Forelimb muscle (tissue), 1 donor: ENCODE data around the gene PAFAH1B1. TPM values are rescaled to one million over a fixed set of nuclear protein-coding genes. Genes with fewer than 3 reads are reported as not detected.
"Not testable (repeated sequence)": the region's sequence is repeated elsewhere in the genome, so short reads cannot be mapped to it uniquely, and the experiment has no call there.

Source experiments
- DNase-seq: peaks from one replicate; pipeline ENCODE4 v3.0.0-alpha.2; 2013; ENCODE audit warnings: low read depth
- polyA plus RNA-seq: library from polyadenylated mRNA; unstranded; fragments of 120-200 nt; gene quantifications from one replicate; pipeline ENCODE4 v1.2.1, GENCODE V29; 2013; ENCODE audit not compliant: insufficient read length

Gene PAFAH1B1
- polyA plus RNA-seq, 1 donor = 92.2 TPM

DNA sequence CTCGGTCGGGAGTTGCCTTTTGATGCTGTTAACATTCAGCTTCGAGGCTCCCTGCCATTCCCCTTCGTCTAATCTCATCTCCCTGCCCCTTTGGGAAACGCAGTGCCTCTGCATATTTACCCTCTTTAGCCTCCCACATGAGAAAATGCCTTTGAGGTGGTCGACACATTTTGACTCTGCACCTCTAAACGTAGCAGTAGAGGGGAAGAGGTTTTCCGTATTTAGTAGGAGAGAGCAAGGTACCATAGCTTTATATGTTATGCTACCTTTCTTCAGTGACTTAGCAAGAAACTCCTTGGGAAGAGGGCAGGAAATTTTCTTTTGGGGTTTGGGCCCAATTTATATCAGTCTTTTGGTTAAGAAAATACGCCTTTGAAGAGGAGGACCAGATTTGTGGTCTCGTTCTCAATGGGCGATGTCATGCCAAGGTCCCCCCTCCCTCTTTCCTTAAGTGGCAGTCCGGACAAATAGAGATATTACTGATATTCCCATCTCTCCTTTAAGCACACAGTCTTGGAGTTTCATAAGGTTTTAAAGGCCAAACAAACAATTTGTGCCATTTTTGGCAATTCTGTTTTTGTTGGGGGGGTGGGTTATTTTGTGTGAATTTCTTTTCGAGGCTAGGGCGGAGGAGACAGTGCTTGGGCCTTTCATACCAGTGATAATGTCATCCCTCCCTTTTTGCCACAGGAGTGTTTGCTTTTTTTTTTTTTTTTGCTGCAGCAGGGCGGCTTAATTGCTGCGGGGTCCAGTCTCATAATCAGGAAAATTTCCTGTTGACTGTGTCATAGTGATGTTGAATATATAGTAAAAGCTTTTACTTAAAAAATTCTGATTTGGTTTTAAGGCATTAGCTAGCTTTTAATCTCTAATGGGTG, 1.5 kb downstream of the PAFAH1B1 start:
- DNase-seq = no peak

DNA sequence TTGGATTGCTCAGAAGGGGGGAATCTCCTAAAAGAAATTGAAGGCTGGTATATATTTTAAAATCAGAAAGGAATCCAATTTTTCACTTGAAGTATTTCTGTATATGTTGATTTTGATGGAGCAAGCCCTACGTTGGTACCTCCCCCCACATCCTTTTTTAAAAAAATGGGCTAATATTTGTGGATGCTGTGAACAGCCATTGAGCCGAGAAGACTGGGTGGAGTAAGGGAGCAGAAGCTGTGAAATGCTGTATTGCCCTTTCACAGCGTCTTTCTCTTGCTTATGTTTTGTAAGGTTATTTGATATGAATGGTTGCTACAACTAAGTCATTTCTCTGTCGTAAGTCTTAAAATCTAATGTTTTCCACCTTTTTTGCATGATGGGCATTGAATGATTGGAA, 2.3 kb downstream of the PAFAH1B1 start:
- no peak for DNase-seq

DNA sequence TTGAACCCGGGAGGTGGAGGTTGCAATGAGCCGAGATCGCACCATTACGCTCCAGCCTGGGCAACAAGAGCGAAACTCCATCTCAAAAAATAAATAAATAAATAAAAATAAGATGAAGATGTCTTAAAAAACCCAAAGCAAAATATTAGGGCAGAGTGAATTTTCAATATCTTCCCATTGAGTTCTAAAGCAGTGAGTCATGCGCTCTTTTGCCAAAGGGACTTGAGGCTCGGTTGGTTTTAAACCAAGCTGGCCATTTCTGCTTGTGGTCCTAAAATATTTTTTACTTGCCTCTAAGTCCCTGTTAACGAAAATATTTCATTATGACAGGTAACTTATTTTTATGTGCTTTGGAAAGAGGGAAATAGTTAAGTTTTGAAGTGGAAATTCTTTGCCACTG, 4.7 kb downstream of the PAFAH1B1 start:
- DNase-seq = no peak

DNA sequence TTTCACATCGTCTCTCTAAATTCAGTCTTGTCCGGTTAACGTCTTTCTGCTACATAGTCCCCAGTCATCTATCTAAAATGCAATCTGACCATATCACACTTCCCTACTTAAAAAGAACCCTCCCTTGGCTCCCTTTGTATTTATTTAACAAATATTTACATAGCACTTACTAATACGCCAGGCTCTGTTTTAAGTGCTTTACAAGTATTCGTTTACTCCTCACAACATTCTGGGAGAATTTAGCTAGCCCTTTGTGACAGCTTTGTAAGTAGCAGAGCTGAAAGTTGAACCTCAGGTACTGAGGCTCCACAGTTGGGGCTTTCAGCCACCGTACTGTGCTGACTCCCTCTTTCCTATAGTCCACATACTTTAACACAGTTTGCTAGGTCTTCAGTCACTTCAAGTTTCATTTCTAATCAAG, 9.2 kb downstream of the PAFAH1B1 start:
- DNase-seq = no peak

DNA sequence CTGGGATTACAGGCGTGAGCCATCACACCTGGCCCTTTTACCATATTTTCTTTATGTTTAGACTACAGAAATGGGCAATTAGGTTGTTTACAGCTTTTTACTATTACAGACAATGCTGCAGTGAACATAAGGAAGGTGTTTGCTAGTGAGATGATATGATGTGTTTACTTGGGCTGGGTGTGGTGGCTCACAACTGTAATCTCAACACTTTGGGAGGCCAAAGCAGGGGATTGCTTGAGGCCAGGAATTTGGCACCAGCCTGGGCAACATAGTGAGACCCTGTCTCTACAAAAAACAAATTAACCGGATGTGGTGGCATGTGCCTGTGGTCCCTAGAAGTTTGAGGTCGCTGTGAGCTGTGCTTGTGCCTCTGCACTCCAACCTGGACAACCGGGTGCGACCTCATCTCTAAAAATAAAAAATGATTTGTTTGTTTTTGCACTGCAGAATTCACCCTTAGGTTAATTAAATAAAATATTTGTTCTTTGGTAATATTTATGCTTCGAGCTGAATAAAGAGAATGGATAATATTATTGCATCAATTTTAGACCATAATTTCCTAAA, 15.0 kb downstream of the PAFAH1B1 start:
- no peak for DNase-seq

DNA sequence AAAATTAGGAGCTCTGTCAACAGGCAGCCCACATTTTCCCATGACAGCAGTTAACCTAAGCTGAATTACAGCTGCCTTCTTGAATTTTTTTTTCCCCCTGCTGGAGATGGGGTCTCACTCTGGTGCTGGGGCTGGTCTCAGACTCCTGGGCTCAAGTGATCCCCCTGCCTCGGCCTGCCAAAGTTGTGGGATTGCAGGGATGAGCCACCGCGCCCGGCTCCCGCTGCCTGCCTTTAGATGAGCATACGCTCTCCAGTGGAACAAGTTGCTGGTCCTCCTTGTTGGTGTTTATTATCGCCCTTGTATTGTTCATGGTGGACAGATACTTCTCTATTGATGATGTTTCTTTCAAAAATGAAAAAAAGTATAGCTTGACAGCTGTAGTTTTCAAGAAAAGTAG, 15.6 kb downstream of the PAFAH1B1 start:
- DNase-seq = no peak

DNA sequence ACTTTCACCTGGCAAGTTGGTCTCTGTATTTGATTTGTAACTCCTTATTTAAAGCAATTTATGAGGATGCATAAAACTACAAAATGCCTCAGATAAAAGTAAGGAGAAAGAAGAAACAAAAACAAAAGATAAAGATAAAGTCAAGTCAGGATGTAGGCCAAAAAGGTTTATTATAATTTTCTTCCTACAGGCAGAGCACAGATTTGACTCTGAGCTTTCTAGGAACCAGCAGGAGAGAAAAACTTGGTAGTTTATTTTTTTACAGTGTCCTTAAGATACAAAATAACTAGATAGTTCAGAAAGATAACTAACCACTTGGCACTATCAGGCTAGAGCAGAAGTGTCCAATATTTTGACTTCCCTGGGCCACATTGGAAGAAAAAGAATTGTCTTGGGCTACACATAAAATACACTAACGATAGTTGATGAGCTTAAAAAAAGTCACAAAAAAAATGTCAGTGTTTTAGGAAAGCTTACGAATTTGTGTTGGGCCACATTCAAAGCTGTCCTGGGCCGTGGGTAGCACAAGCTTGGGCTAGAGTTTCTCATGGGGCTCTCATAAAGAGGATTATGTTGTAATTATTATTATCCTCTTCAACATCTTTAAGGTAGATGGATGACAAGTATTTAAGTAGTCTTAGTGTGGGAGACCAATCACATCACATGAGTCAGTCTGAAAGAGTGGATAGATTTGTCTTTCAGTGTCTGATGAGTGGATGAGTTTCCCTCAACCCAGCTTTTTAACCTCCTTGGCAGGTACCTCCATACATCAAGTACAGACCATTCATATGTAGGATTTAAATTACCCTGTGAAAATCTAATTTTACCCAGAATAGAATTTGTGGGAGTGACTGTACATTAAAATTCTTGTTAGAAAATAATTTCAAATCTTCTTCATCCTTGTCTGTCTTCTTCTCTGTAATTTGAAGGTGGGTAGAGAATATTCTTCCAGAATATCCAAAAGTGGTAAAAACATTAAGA, 17.0 kb downstream of the PAFAH1B1 start:
- DNase-seq = no peak

DNA sequence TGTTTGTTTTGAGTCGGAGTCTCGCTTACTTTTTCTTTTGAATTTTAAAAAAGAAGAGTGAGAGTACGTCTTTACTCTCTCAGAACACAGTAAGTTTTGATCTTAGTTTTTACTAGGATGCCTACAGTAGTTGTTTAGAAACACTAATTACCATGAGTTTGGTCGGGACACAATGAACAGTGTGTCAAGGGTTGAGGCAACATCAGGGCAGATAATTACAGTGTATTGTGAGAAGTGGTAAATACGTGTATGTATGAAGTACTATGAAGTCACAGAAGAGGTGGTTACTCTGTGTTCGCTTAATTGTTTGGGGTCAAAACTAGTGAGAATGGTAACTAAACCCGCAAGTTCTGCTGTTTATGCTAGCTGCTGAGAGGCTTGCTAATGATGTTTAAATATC, 18.2 kb downstream of the PAFAH1B1 start:
- no peak for DNase-seq

DNA sequence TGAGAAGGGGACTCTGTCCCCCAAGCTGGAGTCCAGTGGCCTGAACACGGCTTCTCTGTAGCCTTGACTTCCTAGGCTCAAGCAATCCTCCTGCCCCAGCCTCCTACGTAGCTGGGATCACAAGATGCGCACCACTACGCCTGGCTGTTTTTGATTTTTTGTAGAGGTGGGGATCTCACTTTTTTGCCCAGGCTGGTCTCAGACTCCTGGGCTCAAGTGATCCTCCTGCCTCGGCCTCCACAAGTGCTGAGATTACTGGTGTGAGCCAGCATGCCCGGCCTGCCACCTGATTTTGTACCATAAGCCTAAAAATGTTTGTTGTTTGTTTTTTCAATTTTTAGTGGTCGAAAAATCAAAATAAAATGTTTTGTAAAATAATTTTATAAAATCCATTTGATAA, 19.2 kb downstream of the PAFAH1B1 start:
- DNase-seq = no peak

DNA sequence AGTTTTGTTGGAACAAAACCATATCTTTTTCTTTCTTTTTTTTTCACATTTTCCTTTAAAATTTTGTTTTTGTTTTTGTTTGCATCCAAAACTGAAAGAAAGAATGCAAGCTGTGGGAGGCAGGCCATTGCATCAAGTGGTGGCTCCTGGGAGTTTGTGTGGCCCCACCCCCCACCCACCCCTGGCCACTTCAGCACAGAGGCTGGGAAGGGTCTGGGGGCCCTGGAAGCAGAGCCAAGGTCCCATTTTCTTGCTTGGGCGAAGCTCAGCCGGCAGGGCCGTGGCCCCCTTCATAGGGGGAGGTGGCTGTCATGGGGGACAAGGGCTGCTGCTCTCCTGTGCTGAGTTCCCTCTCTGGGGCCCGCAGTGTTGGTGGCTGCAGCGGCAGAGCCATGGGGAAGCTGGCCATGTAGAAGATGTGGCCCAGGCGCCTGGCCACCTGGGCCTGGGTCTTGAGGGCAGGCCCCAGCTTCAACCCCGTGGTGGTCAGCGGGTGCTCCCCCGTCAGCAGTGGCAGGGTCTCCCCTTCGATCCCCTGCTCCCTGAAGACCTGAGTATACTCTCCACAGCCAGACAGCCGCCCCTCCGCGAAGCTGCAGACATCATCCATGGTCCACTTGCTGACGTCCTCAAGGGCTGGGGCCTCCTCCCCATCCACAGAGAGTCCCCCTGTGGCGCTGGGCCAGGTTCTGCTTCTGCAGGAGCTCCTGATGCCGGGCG, 19.8 kb downstream of the PAFAH1B1 start:
- no peak for DNase-seq

DNA sequence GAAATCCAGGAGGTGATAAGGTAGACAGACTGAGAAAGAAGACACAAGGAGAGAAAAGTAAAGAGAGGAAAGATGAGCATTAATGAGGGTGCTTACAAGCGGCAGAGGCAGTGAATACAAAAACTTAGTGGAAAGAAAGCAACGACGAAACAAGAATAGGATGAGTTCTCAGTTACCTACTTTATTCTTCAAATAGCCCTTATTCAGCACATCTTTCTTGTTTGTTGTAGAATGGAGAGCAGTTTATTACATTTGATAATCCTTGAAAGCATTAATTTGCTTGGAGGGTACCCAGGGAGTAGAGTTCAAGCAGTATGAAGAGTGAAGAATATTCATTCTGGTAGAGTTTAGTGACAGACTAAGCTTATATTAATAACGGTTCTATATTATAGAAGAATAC, 22.4 kb downstream of the PAFAH1B1 start:
- DNase-seq = no peak

DNA sequence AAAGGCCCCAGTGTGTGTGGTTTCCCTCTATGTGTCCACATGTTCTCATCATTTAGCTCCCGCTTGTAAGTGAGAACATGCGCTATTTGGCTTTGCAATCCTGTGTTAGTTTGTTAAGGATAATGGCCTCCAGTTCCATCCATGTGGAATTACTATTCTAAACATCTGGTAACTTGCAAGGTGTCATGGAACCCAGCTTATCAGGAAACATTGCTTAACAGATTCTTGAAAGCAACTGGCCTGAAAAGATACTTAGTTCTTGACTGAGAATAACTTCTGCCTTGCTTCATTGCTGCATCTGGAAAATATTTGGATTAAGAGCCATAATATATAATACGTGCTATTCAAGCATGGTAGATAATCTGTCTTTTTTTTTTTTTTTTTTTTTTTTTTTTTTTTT, 27.8 kb downstream of the PAFAH1B1 start:
- no peak for DNase-seq

DNA sequence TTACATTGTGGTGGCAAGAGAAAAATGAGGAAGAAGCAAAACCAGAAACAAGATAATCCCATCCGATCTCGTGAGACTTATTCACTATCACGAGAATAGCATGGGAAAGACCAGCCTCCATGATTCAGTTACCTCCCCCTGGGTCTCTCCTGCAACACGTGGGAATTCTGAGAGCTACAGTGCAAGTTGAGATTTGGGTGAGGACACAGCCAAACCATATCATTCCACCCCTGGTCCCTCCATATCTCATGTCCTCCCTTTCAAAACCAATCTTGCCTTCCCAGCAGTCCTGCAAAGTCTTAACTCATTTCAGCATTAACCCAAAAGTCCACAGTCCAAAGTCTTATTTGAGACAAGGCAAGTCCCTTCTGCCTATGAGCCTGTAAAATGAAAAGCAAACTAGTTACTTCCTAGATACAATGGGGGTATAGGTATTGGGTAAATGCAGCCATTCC, 28.5 kb downstream of the PAFAH1B1 start:
- DNase-seq = not testable (repeated sequence)

DNA sequence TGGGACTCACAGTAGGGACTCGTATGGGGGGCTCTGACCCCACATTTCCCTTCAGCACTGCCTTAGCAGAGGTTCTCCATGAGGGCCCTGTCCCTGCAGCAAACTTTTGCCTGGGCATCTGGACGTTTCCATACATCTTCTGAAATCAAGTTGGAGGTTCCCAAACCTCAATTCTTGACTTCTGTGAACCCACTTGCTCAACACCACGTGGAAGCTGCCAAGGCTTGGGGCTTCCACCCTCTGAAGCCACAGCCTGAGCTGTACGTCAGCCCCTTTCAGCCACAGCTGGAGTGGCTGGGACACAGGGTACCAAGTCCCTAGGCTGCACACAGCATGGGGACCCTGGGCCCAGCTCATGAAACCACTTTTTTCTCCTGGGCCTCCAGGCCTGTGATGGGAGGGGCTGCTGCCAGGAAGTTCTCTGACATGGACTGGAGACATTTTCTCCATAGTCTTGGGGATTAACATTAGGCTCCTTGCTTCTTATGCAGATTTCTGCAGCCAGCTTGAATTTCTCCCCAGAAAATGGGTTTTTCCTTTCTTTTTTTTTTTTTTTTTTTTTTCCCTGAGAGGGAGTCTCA, 29.4 kb downstream of the PAFAH1B1 start:
- not testable (repeated sequence) for DNase-seq

DNA sequence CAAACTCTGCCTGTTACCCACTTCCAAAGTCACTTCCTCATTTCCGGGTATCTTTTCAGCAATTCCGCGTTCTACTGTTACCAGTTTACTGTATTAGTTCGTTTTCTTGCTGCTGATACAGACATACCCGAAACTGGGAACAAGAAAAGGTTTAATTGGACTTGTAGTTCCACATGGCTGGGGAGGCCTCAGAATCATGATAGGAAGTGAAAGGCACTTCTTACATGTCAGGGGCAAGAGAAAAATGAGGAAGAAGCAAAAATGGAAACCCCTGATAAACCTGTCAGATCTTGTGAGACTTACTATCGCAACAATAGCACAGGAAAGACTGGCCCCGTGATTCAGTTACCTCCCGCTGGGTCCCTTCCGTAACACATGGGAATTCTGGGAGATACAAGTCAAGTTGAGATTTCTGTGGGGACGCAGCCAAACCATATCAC, 30.9 kb downstream of the PAFAH1B1 start:
- DNase-seq = no peak

DNA sequence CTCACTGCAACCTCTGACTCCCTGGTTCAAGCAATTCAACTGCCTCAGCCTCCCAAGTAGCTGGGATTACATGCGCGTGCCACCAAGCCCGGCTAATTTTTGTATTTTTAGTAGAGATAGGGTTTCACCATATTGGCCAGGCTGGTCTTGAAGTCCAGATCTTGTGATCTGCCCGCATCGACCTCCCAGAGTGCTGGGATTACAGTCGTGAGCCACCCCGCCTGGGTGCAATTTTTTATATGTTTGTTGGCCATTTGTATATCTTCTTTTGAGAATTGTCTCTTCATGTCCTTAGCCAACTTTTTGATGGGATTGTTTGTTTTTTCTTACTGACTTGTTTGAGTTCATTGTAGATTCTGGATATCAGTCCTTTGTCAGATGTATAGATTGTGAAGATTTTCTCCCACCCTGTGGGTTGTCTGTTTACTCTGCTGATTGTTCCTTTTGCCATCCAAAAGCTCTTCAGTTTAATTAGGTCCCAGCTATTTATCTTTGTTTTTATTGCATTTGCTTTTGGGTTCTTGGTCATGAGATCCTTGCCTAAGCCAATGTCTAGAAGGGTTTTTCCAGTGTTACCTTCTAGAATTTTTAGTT, 33.3 kb downstream of the PAFAH1B1 start:
- DNase-seq = not testable (repeated sequence)

DNA sequence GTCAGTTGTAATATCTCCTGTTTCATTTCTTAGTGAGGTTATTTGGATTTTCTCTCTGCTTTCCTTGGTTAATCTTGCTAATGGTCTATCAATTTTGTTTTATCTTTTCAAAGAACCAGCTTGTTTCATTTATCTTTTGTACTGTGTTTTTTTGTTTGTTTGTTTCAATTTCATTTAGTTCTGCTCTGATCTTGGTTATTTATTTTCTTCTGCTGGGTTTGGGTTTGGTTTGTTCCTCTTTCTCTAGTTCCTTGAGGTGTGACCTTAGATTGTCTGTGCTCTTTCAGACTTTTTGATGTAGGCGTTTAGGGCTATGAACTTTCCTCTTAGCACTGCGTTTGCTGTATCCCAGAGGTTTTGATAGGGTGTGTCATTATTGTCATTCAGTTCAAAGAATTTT, 35.5 kb downstream of the PAFAH1B1 start:
- not testable (repeated sequence) for DNase-seq

DNA sequence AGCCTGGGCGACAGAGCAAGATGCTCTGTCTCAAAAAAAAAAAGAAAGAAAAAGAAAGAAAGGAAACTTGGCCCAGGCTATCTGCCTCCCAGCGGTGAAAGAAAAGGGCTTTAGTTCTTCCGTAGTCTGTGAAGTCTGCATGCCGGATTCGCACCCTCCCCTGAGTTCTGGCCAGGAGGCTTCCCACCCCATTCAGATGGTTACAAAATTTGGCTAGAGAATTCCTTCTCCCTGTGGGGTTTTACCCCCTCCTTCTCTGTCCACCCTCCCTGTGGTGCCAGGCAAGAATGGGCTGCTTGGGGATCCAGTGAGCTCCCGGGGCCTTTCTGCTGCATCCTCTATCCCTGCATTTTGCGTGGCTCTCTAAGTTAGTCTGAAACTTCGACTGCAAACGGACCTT, 37.8 kb downstream of the PAFAH1B1 start:
- DNase-seq = no peak

DNA sequence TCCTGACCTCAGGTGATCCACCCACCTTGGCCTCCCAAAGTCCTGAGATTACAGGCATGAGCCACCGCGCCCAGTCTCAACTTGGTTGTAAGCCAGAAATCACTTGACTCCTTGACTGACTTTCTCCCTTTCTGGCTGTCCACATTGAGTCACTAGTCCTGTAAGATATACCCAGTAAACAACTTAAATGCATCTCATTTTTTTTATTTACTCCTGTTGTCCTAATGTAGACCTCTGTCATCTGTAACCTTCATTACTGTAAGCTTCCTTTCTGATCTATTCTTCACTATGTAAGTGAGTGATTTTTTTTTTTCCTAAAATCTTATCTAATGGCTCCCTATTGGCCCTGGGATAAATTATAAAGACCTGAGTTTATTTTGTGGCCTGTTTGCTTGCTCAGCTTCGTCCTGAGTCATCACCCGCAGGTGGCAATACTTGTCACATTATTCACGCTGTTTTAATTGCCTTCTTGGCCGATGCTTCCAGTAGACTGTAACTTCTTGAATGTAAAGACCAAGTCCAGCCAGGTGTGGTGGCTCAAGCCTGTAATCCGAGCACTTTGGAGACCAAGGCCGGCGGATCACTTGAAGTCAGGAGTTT, 41.0 kb downstream of the PAFAH1B1 start:
- DNase-seq = no peak

DNA sequence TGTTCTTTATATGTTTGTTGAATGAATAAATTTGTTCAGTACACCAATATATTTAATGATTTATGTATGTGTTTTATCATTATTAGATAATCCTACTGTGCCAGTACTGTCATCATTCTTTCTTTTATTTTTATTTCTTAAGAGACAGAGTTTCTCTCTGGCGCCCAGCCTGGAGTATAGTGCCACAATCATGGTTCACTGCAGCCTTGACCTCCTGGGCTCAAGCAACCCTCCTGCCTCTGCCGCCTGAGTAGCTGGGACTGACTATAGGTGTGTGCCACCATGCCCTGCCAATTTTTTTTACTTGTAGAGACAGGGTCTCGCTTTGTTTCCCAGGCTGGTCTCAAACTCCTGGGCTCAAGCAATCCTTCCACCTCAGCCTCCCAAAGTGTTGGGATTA, 41.8 kb downstream of the PAFAH1B1 start:
- DNase-seq = no peak
